Measurements from ENCODE around the gene BMPER. TPM values are rescaled to one million over a fixed set of nuclear protein-coding genes. Genes with fewer than 3 reads are reported as not detected.

Gene BMPER
- total and polyA plus RNA-seq, 8 donors = 0.14 to 1.6 (median 0.46) TPM

- FAIRE-seq (no peak), DNase-seq (no peak), ATAC-seq (no peak)
- intact Hi-C loops (cut with DNase I) = no loop called here
- H3K9me3 ChIP-seq = no peaks in the 10 kb centered on the region
- TF ChIP-seq, protein P1, sequence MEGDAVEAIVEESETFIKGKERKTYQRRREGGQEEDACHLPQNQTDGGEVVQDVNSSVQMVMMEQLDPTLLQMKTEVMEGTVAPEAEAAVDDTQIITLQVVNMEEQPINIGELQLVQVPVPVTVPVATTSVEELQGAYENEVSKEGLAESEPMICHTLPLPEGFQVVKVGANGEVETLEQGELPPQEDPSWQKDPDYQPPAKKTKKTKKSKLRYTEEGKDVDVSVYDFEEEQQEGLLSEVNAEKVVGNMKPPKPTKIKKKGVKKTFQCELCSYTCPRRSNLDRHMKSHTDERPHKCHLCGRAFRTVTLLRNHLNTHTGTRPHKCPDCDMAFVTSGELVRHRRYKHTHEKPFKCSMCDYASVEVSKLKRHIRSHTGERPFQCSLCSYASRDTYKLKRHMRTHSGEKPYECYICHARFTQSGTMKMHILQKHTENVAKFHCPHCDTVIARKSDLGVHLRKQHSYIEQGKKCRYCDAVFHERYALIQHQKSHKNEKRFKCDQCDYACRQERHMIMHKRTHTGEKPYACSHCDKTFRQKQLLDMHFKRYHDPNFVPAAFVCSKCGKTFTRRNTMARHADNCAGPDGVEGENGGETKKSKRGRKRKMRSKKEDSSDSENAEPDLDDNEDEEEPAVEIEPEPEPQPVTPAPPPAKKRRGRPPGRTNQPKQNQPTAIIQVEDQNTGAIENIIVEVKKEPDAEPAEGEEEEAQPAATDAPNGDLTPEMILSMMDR (IDR thresholded peaks at IDR 0.05) = no peak
- no peak overlapping the region for H3K27ac ChIP-seq
- H3K4me1 ChIP-seq = peaks cover 0 to 4% (median 0%) of the 10 kb centered on the region in 3 donors
- H3K4me3 ChIP-seq = no peak overlapping the region
- 89 to 93% methylated on average over 1 of the region's 1 CpG for WGBS, 2 donors
- H3K36me3 ChIP-seq = no peaks in the 10 kb centered on the region
- no peaks in the 10 kb centered on the region for H3K27me3 ChIP-seq
Measured at GRCh38 chr7:33968591-33968990, 63.3 kb downstream of the BMPER start.

DNA sequence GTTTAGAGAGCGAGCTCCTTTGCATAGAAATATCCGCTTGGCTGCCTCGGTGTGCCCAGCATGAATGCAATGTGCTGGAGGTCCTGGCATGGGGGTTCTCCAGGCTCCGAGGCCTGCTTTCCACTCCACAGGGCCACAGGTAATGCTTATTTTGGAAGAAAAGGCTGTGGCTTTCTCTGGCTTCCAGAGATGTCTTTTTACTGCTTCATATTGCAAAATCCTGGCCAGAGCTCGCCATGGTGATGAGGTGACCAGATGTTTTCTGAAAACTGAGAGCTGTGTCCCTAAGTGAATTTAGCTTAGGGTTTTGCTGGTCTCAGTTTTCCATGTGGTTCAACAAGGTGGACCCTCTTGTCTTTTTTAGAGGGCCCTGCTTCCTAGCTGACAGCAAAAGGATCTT lies 65.2 kb downstream of the BMPER start:
- H3K27ac ChIP-seq = no peak overlapping the region
- TF ChIP-seq, protein P1 (IDR thresholded peaks at IDR 0.05) = no peak
- H3K36me3 ChIP-seq = no peaks in the 10 kb centered on the region
- no peaks in the 10 kb centered on the region for H3K4me1 ChIP-seq
- H3K27me3 ChIP-seq = no peaks in the 10 kb centered on the region
- FAIRE-seq = no peak
- 84 to 90% methylated on average over 5 of the region's 5 CpGs for WGBS, 2 donors
- intact Hi-C loops (cut with DNase I) = no loop called here
- no peaks in the 10 kb centered on the region for H3K9me3 ChIP-seq
- DNase-seq = no peak
- ATAC-seq = no peak
- no peak overlapping the region for H3K4me3 ChIP-seq

- no peaks in the 10 kb centered on the region for H3K36me3 ChIP-seq
- ATAC-seq (no peak), DNase-seq (no peak), FAIRE-seq (no peak)
- TF ChIP-seq, protein P1 (IDR thresholded peaks at IDR 0.05) = no peak
- no peak overlapping the region for H3K27ac ChIP-seq
- 77 to 88% methylated on average over 3 of the region's 3 CpGs for WGBS, 2 donors
- no peaks in the 10 kb centered on the region for H3K27me3 ChIP-seq
- intact Hi-C loops (cut with DNase I) = no loop called here
- no peak overlapping the region for H3K4me3 ChIP-seq
- no peaks in the 10 kb centered on the region for H3K9me3 ChIP-seq
- H3K4me1 ChIP-seq = no peaks in the 10 kb centered on the region
Measured at GRCh38 chr7:33971106-33971505, 65.8 kb downstream of the BMPER start.

DNA sequence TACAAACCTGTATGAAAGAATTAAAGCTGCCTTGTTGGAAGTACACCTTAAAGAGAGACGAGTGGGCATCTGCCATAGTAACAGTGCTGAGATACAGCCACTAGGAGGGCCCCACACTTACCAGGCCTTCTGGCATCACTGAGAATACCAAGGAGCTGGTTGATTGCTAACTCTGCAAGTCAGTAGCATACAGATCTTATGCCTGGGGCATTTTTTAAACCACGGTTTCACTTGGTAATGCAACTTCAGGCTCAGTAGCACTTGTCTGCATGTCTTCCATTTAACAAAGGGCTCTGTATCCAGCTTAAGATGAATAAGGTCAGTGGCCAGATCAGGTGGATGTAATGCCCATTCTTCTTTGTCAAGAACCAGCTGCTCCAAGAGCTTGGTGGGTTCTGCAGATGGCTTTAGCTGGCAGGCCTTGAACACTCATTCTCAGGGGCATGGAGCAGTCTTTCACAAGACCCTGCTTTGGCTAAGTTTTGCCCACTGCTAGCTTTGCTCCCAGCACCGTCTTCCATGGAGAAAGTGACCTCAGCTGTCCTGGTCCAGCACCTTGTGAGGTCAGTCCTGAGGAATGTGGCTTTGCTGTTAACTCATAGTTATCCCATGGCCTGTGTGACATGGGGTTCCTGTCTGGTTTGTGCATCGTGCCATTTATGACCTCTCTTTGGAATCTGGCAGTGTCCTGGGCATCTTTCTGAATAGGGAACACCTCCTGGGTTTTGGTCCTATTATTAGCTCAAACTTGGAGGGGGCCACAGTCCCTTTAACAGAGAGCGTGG lies 68.1 kb downstream of the BMPER start:
- Histone ChIP-seq H3K4me3 (no peak overlapping the region), H3K27ac (no peak overlapping the region), H3K4me1 (no peaks in the 10 kb centered on the region), H3K9me3 (no peaks in the 10 kb centered on the region), H3K36me3 (no peaks in the 10 kb centered on the region), H3K27me3 (no peaks in the 10 kb centered on the region)
- no peak for DNase-seq
- TF ChIP-seq, protein P1 (IDR thresholded peaks at IDR 0.05) = no peak
- intact Hi-C loops (cut with DNase I) = no loop called here
- FAIRE-seq = no peak
- 63 to 69% methylated on average over 5 of the region's 5 CpGs for WGBS, 2 donors
- no peak for ATAC-seq

- Histone ChIP-seq H3K9me3 (no peaks in the 10 kb centered on the region), H3K4me1 (no peaks in the 10 kb centered on the region), H3K36me3 (no peaks in the 10 kb centered on the region), H3K27me3 (no peaks in the 10 kb centered on the region), H3K4me3 (no peak overlapping the region), H3K27ac (no peak overlapping the region)
- ATAC-seq = no peak
- TF ChIP-seq, protein P1 (IDR thresholded peaks at IDR 0.05) = no peak
- intact Hi-C loops (cut with DNase I) = no loop called here
- DNase-seq = no peak
- 43 to 55% methylated on average over 6 of the region's 6 CpGs for WGBS, 2 donors
- FAIRE-seq = no peak
Measured at GRCh38 chr7:33979300-33979806, 74.0 kb downstream of the BMPER start.
